OCI-LY3 (cell line): ENCODE measurements around the gene CES4A.

Experiments
- EZH2phosphoT487 ChIP-seq: fragments of 200-600 bp; shearing (Covaris generic); IDR thresholded peaks from 2 replicates; pipeline ENCODE4 v1.6.1; 2018; ENCODE audit warnings: antibody characterized with exemption, mixed run types, low read depth
- TF ChIP-seq, protein P1 (sequence below): fragments of 200-600, 300-600 bp; sonication (generic); IDR thresholded peaks from 2 replicates; pipeline ENCODE4 v1.5.1; 2014; ENCODE audit warnings: antibody characterized with exemption, low read length, low read depth

DNA sequence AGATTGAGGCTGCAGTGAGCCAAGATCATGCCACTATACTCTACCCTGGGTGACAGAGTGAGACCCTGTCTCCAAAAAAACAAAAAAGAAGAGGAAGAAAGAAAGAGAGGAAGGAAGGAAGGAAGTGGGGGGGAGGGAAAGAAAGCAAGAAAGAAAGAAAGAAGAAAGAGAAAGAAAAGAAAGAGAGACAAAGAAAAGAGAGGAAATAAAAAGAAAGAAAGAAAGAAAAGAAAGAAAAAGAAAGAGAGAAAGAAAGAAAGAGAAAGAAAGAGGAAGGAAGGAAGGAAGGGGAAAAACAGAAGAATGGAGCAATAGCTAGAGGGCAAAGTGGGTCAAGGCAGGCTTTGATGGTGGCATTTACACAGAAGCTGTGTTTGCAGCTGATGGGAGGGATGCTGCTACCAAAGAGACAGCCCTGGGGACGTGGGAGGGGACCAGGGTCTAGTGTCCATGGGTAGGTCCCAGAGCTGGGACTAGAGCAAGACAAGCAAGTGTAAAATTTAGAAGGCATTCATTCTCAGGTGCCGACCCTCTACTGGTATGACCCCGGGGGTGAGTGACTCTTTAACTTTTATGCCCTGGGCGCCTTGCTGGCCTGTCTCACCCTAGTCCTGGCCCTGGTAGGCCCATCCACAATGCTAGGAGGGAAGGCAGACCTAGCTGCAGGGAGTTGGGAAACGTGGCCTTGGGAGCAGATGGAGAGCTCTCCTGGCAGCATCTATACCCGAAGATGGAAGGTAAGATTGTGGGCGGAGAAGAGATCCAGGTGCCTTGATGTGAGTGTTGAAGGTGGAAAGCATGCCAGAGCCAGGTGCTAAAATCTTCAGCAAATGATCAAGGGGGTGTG is 29.3 kb upstream of the CES4A start:
- TF ChIP-seq, protein P1, sequence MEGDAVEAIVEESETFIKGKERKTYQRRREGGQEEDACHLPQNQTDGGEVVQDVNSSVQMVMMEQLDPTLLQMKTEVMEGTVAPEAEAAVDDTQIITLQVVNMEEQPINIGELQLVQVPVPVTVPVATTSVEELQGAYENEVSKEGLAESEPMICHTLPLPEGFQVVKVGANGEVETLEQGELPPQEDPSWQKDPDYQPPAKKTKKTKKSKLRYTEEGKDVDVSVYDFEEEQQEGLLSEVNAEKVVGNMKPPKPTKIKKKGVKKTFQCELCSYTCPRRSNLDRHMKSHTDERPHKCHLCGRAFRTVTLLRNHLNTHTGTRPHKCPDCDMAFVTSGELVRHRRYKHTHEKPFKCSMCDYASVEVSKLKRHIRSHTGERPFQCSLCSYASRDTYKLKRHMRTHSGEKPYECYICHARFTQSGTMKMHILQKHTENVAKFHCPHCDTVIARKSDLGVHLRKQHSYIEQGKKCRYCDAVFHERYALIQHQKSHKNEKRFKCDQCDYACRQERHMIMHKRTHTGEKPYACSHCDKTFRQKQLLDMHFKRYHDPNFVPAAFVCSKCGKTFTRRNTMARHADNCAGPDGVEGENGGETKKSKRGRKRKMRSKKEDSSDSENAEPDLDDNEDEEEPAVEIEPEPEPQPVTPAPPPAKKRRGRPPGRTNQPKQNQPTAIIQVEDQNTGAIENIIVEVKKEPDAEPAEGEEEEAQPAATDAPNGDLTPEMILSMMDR: no peak
- no peak for TF ChIP-seq EZH2phosphoT487
